ENCODE results near the gene KDM5B. TPM values are rescaled to one million over a fixed set of nuclear protein-coding genes. Genes with fewer than 3 reads are reported as not detected.

Gene KDM5B
- total RNA-seq, 1 experiment from 2014 or later, result 83.6 TPM

DNA sequence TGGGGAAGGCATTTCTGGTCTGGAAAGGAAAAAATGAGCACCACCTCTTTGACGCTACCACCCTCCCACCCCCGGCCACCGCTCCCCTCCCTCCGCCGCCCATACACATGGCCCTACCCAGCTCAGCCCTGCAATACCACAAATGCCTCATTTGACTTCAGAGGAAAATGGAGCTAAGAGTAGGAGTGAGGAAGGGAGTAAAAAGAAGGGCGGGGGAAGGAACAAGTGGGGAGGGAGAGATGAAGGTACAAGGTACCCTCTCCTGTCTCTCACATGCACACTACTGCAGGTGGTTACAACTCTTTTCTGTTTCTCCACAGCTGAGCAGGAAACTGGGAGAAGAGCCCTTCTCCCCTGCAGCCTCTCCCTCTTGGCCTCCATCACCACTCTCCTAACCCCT is 105.0 kb downstream of the KDM5B start:
- intact Hi-C loops (cut with micrococcal nuclease; ENCODE audit: unreplicated experiment) (no loop called here), in situ Hi-C loops (cut with HindIII; ENCODE audit: low pct_unique_long_range_greater_than_20kb, low sequenced_read_pairs) (no loop called here)
- Histone ChIP-seq H3K27ac (ENCODE audit: low read length) (no peak overlapping the region), H3K36me3 (ENCODE audit: control insufficient read depth, insufficient read depth, low read length) (no peaks in the 10 kb centered on the region), H3K4me1 (ENCODE audit: control insufficient read depth, insufficient read depth, low read length) (no peaks in the 10 kb centered on the region), H3K9me3 (ENCODE audit: control insufficient read depth, insufficient read depth, low read depth, low read length) (no peaks in the 10 kb centered on the region), H3K27me3 (ENCODE audit: control insufficient read depth, insufficient read depth, low read length) (peaks cover 33% of the 10 kb centered on the region), H3K4me3 (ENCODE audit: low read depth in 2 of 2, low read length in 2 of 2) (no peak overlapping the region)
- TF ChIP-seq TCF7L2 (IDR thresholded peaks at IDR 0.05; ENCODE audit: low read depth, low read length), result no peak
- TF ChIP-seq SIN3A (IDR thresholded peaks at IDR 0.05; ENCODE audit: borderline replicate concordance, insufficient read depth, low read depth, low read length), result no peak
- TF ChIP-seq POLR2AphosphoS5 (IDR thresholded peaks at IDR 0.05; ENCODE audit: low read depth, low read length), result no peak
- no peak for TF ChIP-seq CTCF (IDR thresholded peaks at IDR 0.05)
- no peak for TF ChIP-seq REST (IDR thresholded peaks at IDR 0.05; ENCODE audit: insufficient read depth in 1 of 2, low read depth in 2 of 2, low read length in 1 of 2)
- no TSS peak for BruUV-seq (replicated peaks)
- DNase-seq (ENCODE audit: low read depth, low spot score), result no peak
- ChIA-PET POLR2A (no interaction called here), CTCF (interaction anchor here (0.6 kb wide), 1 partner anchor 16 kb away, joined by 3 read pairs; no protein-coding TSS in a partner anchor)
- ATAC-seq, result no peak

- intact Hi-C loops (cut with micrococcal nuclease; ENCODE audit: unreplicated experiment), result no loop called here
- TF ChIP-seq TCF7L2 (IDR thresholded peaks at IDR 0.05; ENCODE audit: low read depth, low read length) (no peak), SIN3A (IDR thresholded peaks at IDR 0.05; ENCODE audit: borderline replicate concordance, insufficient read depth, low read depth, low read length) (no peak), POLR2AphosphoS5 (IDR thresholded peaks at IDR 0.05; ENCODE audit: low read depth, low read length) (no peak), REST (IDR thresholded peaks at IDR 0.05; ENCODE audit: insufficient read depth in 1 of 2, low read depth in 2 of 2, low read length in 1 of 2) (no peak), CTCF (IDR thresholded peaks at IDR 0.05) (no peak)
- DNase-seq (ENCODE audit: low read depth, low spot score), result no peak
- Histone ChIP-seq H3K4me1 (ENCODE audit: control insufficient read depth, insufficient read depth, low read length) (no peaks in the 10 kb centered on the region), H3K4me3 (ENCODE audit: low read depth in 2 of 2, low read length in 2 of 2) (no peak overlapping the region), H3K27me3 (ENCODE audit: control insufficient read depth, insufficient read depth, low read length) (peaks cover 34% of the 10 kb centered on the region), H3K27ac (ENCODE audit: low read length) (no peak overlapping the region), H3K9me3 (ENCODE audit: control insufficient read depth, insufficient read depth, low read depth, low read length) (no peaks in the 10 kb centered on the region), H3K36me3 (ENCODE audit: control insufficient read depth, insufficient read depth, low read length) (no peaks in the 10 kb centered on the region)
- CTCF ChIA-PET, result no interaction called here
- no TSS peak for BruUV-seq (replicated peaks)
- ATAC-seq, result no peak
- POLR2A ChIA-PET, result no interaction called here
- in situ Hi-C loops (cut with HindIII; ENCODE audit: low pct_unique_long_range_greater_than_20kb, low sequenced_read_pairs), result no loop called here
Observed at GRCh38 chr1:202702088-202702487, 106.1 kb downstream of the KDM5B start.

Data from Panc1 (cell line).